Retinal pigment epithelial cell (primary cell): ENCODE data around the gene SCUBE2.
A peak's percentile ranks its signal among the peaks of the same experiment; 100 is the strongest.

ENCODE experiments used
- DNase-seq: peaks from one replicate; pipeline ENCODE4 v3.0.0-alpha.2; 2010; ENCODE audit warnings: low read depth
- H3K4me3 ChIP-seq: 2 replicates; pipeline ENCODE4 v1.5.1; 2011; ENCODE audit warnings: mild to moderate bottlenecking, low read length, control low read depth, moderate library complexity
- CTCF ChIP-seq: conservative IDR thresholded peaks from 2 replicates; pipeline ENCODE4 v1.5.1; 2011; ENCODE audit warnings: low read depth, low read length, control low read depth, inconsistent platforms

Gene SCUBE2

GRCh38 chr11:9123595-9124304 lies 32.4 kb upstream of the SCUBE2 start:
- no peak overlapping the region for H3K4me3 ChIP-seq
- TF ChIP-seq CTCF, result no peak
- no peak for DNase-seq

DNA sequence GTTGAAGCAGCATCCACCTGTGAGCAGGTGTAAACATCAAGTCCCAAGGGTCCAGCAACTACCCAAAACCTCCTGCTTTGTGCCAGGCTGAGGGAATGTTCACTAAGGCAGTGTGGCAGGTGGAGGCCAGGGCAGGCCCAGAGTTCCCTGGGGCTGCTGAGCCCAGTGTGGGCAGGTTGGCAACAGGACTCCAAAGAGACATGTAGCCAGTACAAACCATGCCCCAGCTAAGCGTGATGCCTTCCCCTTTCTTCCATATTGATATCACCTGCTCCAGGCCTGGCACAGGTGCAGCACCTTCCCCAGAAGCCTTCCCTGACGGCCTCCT lies 30.0 kb upstream of the SCUBE2 start:
- no peak for TF ChIP-seq CTCF
- no peak overlapping the region for H3K4me3 ChIP-seq
- no peak for DNase-seq

- no peak overlapping the region for H3K4me3 ChIP-seq
- peak; percentile 41 for TF ChIP-seq CTCF
- DNase-seq, result no peak
Observed at GRCh38 chr11:9120664-9121468, 29.5 kb upstream of the SCUBE2 start.

DNA sequence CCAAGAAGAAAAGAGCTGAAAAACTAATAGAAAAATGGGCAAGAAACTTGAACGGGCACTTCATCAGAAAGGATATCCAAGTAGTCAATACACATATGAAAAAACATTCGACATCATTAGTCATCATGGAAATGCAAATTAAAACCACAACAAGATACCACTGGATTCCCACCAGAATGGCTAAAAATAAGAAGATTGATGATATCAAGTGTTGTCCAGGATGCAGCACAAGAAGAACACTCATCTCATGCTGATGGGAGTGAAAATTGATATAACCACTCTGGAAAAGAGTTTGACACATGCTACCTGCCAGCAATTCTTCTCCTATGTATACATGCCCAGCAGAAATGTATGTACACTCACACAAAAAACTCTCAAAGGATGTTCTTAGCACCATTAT lies 26.9 kb upstream of the SCUBE2 start:
- TF ChIP-seq CTCF, result no peak
- no peak overlapping the region for H3K4me3 ChIP-seq
- no peak for DNase-seq

- DNase-seq, result no peak
- no peak overlapping the region for H3K4me3 ChIP-seq
- no peak for TF ChIP-seq CTCF
Observed at GRCh38 chr11:9112075-9112474, 20.7 kb upstream of the SCUBE2 start.

- TF ChIP-seq CTCF, result no peak
Observed at GRCh38 chr11:9109858-9110731, 18.7 kb upstream of the SCUBE2 start.

More at GRCh38 chr11:9109858-9110731, 18.7 kb upstream of the SCUBE2 start:
- DNase-seq, result no peak
- no peak overlapping the region for H3K4me3 ChIP-seq
